CD14-positive monocyte (primary cell): ENCODE data around the gene RGS16. TPM values are rescaled to one million over a fixed set of nuclear protein-coding genes. Genes with fewer than 3 reads are reported as not detected.

Source experiments
- DNase-seq, 3 donors: peaks; one replicate each; pipeline ENCODE4 v3.0.0-alpha.2; 2011 to 2022
- H2AFZ ChIP-seq: 2 replicates; pipeline ENCODE4 v1.6.0; 2012; ENCODE audit warnings: mild to moderate bottlenecking, low read depth, low read length, inconsistent platforms; ENCODE audit not compliant: insufficient read depth, poor library complexity, severe bottlenecking
- H3K27ac ChIP-seq, 2 donors: 1 replicate in 1 of 2; 2 replicates in 1 of 2; pipeline ENCODE4 v1.5.1; 2012 to 2013; ENCODE audit warnings: low read length in 2 of 2, control low read depth in 1 of 2, inconsistent platforms in 1 of 2, low read depth in 1 of 2, mild to moderate bottlenecking in 1 of 2
- H3K27me3 ChIP-seq, 2 donors: one replicate each; pipeline versions ENCODE4 v1.6.0 to v1.6.1; 2011 to 2013; ENCODE audit warnings: low read length in 2 of 2; ENCODE audit not compliant: control insufficient read depth in 2 of 2, insufficient read depth in 2 of 2
- H3K36me3 ChIP-seq, 2 donors: replicated peaks in 1 of 2; 1 replicate in 1 of 2; 2 replicates in 1 of 2; pipeline versions ENCODE4 v1.5.1 to v1.6.1; 2012 to 2013; ENCODE audit warnings: low read length in 2 of 2, control low read depth in 1 of 2, inconsistent platforms in 1 of 2, mild to moderate bottlenecking in 1 of 2; ENCODE audit not compliant: insufficient read depth in 2 of 2, control insufficient read depth in 1 of 2
- H3K4me1 ChIP-seq, 2 donors: 1 replicate in 1 of 2; 2 replicates in 1 of 2; pipeline versions ENCODE4 v1.5.1 to v1.6.1; 2012 to 2013; ENCODE audit warnings: low read length in 2 of 2, control low read depth in 1 of 2, inconsistent platforms in 1 of 2, mild to moderate bottlenecking in 1 of 2, moderate library complexity in 1 of 2; ENCODE audit not compliant: insufficient read depth in 2 of 2, control insufficient read depth in 1 of 2
- H3K4me2 ChIP-seq: replicated peaks from 2 replicates; pipeline ENCODE3; 2012; ENCODE audit warnings: low read length, moderate library complexity, mild to moderate bottlenecking; ENCODE audit not compliant: poor library complexity, severe bottlenecking; ENCODE audit errors: extremely low read depth
- H3K4me3 ChIP-seq, 3 experiments: fragments of 200-600 bp in 1 of 3; sonication (generic) in 1 of 3; replicated peaks in 1 of 3; 1 replicate in 2 of 3; 2 replicates in 1 of 3; pipeline ENCODE4 v1.5.1; 2011 to 2013; ENCODE audit warnings: low read length in 3 of 3, mild to moderate bottlenecking in 3 of 3, control low read depth in 2 of 3, low read depth in 2 of 3, inconsistent platforms in 1 of 3, moderate library complexity in 1 of 3
- H3K79me2 ChIP-seq: 2 replicates; pipeline ENCODE4 v1.6.0; 2012; ENCODE audit warnings: mild to moderate bottlenecking, control low read depth, inconsistent platforms, low read length, moderate library complexity; ENCODE audit not compliant: insufficient read depth
- H3K9ac ChIP-seq: 2 replicates; pipeline ENCODE4 v1.6.0; 2017; ENCODE audit warnings: low read length, mild to moderate bottlenecking; ENCODE audit not compliant: insufficient read depth, poor library complexity, severe bottlenecking
- H3K9me3 ChIP-seq, 2 donors: replicated peaks in 1 of 2; 1 replicate in 1 of 2; 2 replicates in 1 of 2; pipeline versions ENCODE4 v1.5.1 to v1.6.1; 2012 to 2013; ENCODE audit warnings: low read length in 2 of 2, control low read depth in 1 of 2; ENCODE audit not compliant: control insufficient read depth in 1 of 2, insufficient read depth in 1 of 2
- H4K20me1 ChIP-seq: 2 replicates; pipeline ENCODE4 v1.6.0; 2012; ENCODE audit warnings: mild to moderate bottlenecking, low read length, control low read depth, moderate library complexity; ENCODE audit not compliant: insufficient read depth
- H3K27ac Mint-ChIP-seq, 7 donors: one replicate each; pipeline ENCODE4 v1.8.0; 2020; ENCODE audit warnings: mild to moderate bottlenecking in 7 of 7, mixed read lengths in 7 of 7, moderate library complexity in 6 of 7, inconsistent platforms in 2 of 7
- H3K27me3 Mint-ChIP-seq, 3 donors: one replicate each; pipeline ENCODE4 v1.8.0; 2021 to 2022; ENCODE audit warnings: low read depth in 3 of 3, mild to moderate bottlenecking in 3 of 3, mixed read lengths in 3 of 3, moderate library complexity in 3 of 3, inconsistent platforms in 1 of 3
- H3K36me3 Mint-ChIP-seq, 2 donors: one replicate each; pipeline ENCODE4 v1.8.0; 2020; ENCODE audit warnings: mixed read lengths in 2 of 2, inconsistent platforms in 1 of 2, mild to moderate bottlenecking in 1 of 2
- H3K4me1 Mint-ChIP-seq: one replicate; pipeline ENCODE4 v1.8.0; 2020; ENCODE audit warnings: mild to moderate bottlenecking, mixed read lengths
- H3K4me3 Mint-ChIP-seq, 2 donors: one replicate each; pipeline ENCODE4 v1.8.0; 2020; ENCODE audit warnings: mild to moderate bottlenecking in 2 of 2, mixed read lengths in 2 of 2, moderate library complexity in 1 of 2
- H3K9me3 Mint-ChIP-seq, 7 donors: one replicate each; pipeline ENCODE4 v1.8.0; 2020 to 2022; ENCODE audit warnings: mixed read lengths in 7 of 7, mild to moderate bottlenecking in 6 of 7, moderate library complexity in 6 of 7, inconsistent platforms in 2 of 7
- CTCF ChIP-seq: fragments of 200-600 bp; IDR thresholded peaks from one replicate; pipeline ENCODE4 v1.8.0; 2022; ENCODE audit warnings: antibody characterized with exemption, mild to moderate bottlenecking
- WGBS: methylation state at CpG from one replicate; pipeline ENCODE4 v1.1.5; 2013; ENCODE audit warnings: missing lambda C conversion rate; ENCODE audit not compliant: insufficient coverage; 5-methylcytosine and 5-hydroxymethylcytosine counted together
- intact Hi-C, 2 donors: fragments of 100-400 bp; cut with micrococcal nuclease; formaldehyde crosslinking; loops; one replicate each; pipeline versions ENCODE4 v1.15.0 to v1.15.1; 2023
- polyA plus RNA-seq, 3 donors: library from polyadenylated mRNA; depleted of rRNA in 1 of 3; unstranded in 2 of 3; stranded (reverse) in 1 of 3; fragments of 300-500 nt in 2 of 3; fragments of >200 nt in 1 of 3; fragmentation: Illumina TruSeq in 2 of 3; gene quantifications; 1 replicate in 2 of 3; 2 replicates in 1 of 3; pipeline ENCODE4 v1.2.3, GENCODE V29; 2012 to 2021

RGS16 gene
- polyA plus RNA-seq, 3 donors = 0.07 to 0.44 TPM; not detected in 1

- Histone ChIP-seq H2AFZ (no peak overlapping the region), H3K4me2 (no peak overlapping the region), H3K79me2 (no peaks in the 10 kb centered on the region), H3K9ac (no peak overlapping the region), H3K27me3 (no peaks in the 10 kb centered on the region), H3K36me3 (no peaks in the 10 kb centered on the region), H4K20me1 (no peaks in the 10 kb centered on the region), H3K27ac (no peak overlapping the region), H3K4me3 (no peak overlapping the region), H3K9me3 (no peaks in the 10 kb centered on the region), H3K4me1 (no peaks in the 10 kb centered on the region)
- Mint-ChIP-seq H3K9me3 (no peaks in the 10 kb centered on the region), H3K27me3 (peaks cover 0 to 9% (median 6%) of the 10 kb centered on the region in 3 donors), H3K27ac (no peak overlapping the region), H3K4me3 (no peak overlapping the region), H3K36me3 (no peaks in the 10 kb centered on the region), H3K4me1 (peaks cover 10% of the 10 kb centered on the region)
- no CpG with 5 or more reads among the region's 2 CpGs for WGBS
- DNase-seq = no peak
- intact Hi-C loops = no loop called here
- no peak for TF ChIP-seq CTCF
These were observed 23.4 kb upstream of the RGS16 start for GRCh38 chr1:182627622-182628021.

GRCh38 chr1:182626527-182626926 lies 22.3 kb upstream of the RGS16 start:
- DNase-seq = no peak
- Histone ChIP-seq H2AFZ (no peak overlapping the region), H3K9ac (no peak overlapping the region), H4K20me1 (no peaks in the 10 kb centered on the region), H3K36me3 (no peaks in the 10 kb centered on the region), H3K27me3 (no peaks in the 10 kb centered on the region), H3K27ac (no peak overlapping the region), H3K4me2 (no peak overlapping the region), H3K4me3 (no peak overlapping the region), H3K4me1 (no peaks in the 10 kb centered on the region), H3K9me3 (no peaks in the 10 kb centered on the region), H3K79me2 (no peaks in the 10 kb centered on the region)
- H3K4me3 Mint-ChIP-seq = no peak overlapping the region
- no peak for TF ChIP-seq CTCF
- H3K4me1 Mint-ChIP-seq = peaks cover 5% of the 10 kb centered on the region
- H3K9me3 Mint-ChIP-seq = no peaks in the 10 kb centered on the region
- intact Hi-C loops = no loop called here
- WGBS = 100% methylated on average over 1 of the region's 1 CpG
- no peaks in the 10 kb centered on the region for H3K36me3 Mint-ChIP-seq
- no peak overlapping the region for H3K27ac Mint-ChIP-seq
- H3K27me3 Mint-ChIP-seq = peaks cover 0 to 8% (median 8%) of the 10 kb centered on the region in 3 donors
